ENCODE measurements around the gene LYSET. TPM values are rescaled to one million over a fixed set of nuclear protein-coding genes. Genes with fewer than 3 reads are reported as not detected.

The LYSET gene
- total RNA-seq, 1 experiment from 2014 or later = 15.4 TPM

GRCh38 chr14:93234798-93235197 lies 49.7 kb downstream of the LYSET start:
- intact Hi-C loops (cut with micrococcal nuclease) = loop anchor here (1.0 kb wide), 2 partner anchors 309 to 385 kb away; no protein-coding TSS in a partner anchor
- DNase-seq (ENCODE audit: unreplicated experiment) = peak; percentile 66
- Mint-ChIP-seq H3K27me3 (ENCODE audit: insufficient read depth, unreplicated experiment) (no peaks in the 10 kb centered on the region), H3K27ac (ENCODE audit: low read depth, unreplicated experiment) (peak overlapping the region; percentile 1), H3K4me1 (ENCODE audit: insufficient read depth, unreplicated experiment) (peaks cover 12% of the 10 kb centered on the region), H3K9me3 (ENCODE audit: unreplicated experiment) (no peaks in the 10 kb centered on the region), H3K36me3 (ENCODE audit: insufficient read depth, unreplicated experiment) (peaks cover 11% of the 10 kb centered on the region), H3K4me3 (ENCODE audit: unreplicated experiment) (peak overlapping the region; percentile 14)
- ChIA-PET POLR2A (interaction anchor here (0.5 to 0.7 kb wide), 2 partner anchors 409 to 949 kb away, joined by 3 read pairs; no protein-coding TSS in a partner anchor), CTCF (interaction anchor here (0.7 to 1.8 kb wide), 2 partner anchors 10 to 251 kb away, joined by 4 to 7 read pairs; no protein-coding TSS in a partner anchor)
- no TSS peak for BruUV-seq (replicated peaks)
- no peak for TF ChIP-seq CTCF (IDR thresholded peaks at IDR 0.05; ENCODE audit: unreplicated experiment)

Other genes with a start within 250 kb of the LYSET start
- gene ITPK1, start 69.4 kb upstream of the LYSET start, total RNA-seq (2022) = 84.7 and 133 TPM in 2 replicates
- 17.5 and 22.1 TPM in 2 replicates for gene MOAP1, start 420 bp upstream of the LYSET start, total RNA-seq (2022)
- 9.9 and 12.3 TPM in 2 replicates for gene GON7, start 21.7 kb downstream of the LYSET start, total RNA-seq (2022)
- gene UBR7, start 21.9 kb downstream of the LYSET start, total RNA-seq (2022) = 12.7 and 13.0 TPM in 2 replicates
- gene BTBD7, start 147.7 kb downstream of the LYSET start, total RNA-seq (2022) = 32.5 and 45.4 TPM in 2 replicates
- not detected in 2 replicates for gene COX8C, start 161.9 kb downstream of the LYSET start, total RNA-seq (2022)
- gene UNC79, start 245.6 kb downstream of the LYSET start, total RNA-seq (2022) = 0.05 TPM in 2 replicates